Caco-2 (cell line): ENCODE data around the gene TMEM187. TPM values are rescaled to one million over a fixed set of nuclear protein-coding genes. Genes with fewer than 3 reads are reported as not detected.

Experiments used
- BruUV-seq: library from RNA; stranded (reverse); fragments of 400-500 nt; replicated peaks from 2 replicates; lab custom pipeline; 2021; lab: Mats Ljungman, UMichigan
- CTCF ChIA-PET: fragments of 300-600 bp; sonication (Branson Sonifier 250); formaldehyde crosslinking; loops from one replicate; lab custom pipeline; 2022; ENCODE audit warnings: antibody characterized with exemption; lab: Charles Lee
- POLR2A ChIA-PET: fragments of 300-600 bp; sonication (Branson Sonifier 250); formaldehyde crosslinking; loops from one replicate; lab custom pipeline; 2022; ENCODE audit warnings: antibody characterized with exemption; lab: Charles Lee
- DNase-seq, 2 experiments: peaks; one replicate each; pipeline versions ENCODE4 v3.0.0 to v3.0.0-alpha.2; 2020 to 2022
- H3K27me3 ChIP-seq: replicated peaks from 2 replicates; pipeline ENCODE4 v1.6.0; 2011; ENCODE audit warnings: low read length; ENCODE audit not compliant: control insufficient read depth, insufficient read depth
- H3K36me3 ChIP-seq: 2 replicates; pipeline ENCODE4 v1.5.1; 2011; ENCODE audit warnings: low read length; ENCODE audit not compliant: control insufficient read depth, insufficient read depth
- H3K4me1 ChIP-seq: fragments of 250-450 bp; sonication (Bioruptor Pico); 2 replicates; pipeline ENCODE4 v1.5.1; 2020; ENCODE audit warnings: mild to moderate bottlenecking
- H3K4me3 ChIP-seq: 2 replicates; pipeline ENCODE4 v1.5.1; 2011; ENCODE audit warnings: low read depth, mild to moderate bottlenecking, control low read depth, low read length
- H3K9me3 ChIP-seq: fragments of 250-450 bp; sonication (Bioruptor Pico); 2 replicates; pipeline ENCODE4 v1.5.1; 2020; ENCODE audit warnings: mild to moderate bottlenecking, moderate library complexity
- H3K27ac Mint-ChIP-seq: one replicate; pipeline ENCODE4 v1.8.0; 2022; ENCODE audit warnings: mixed read lengths; ENCODE audit not compliant: unreplicated experiment
- H3K27me3 Mint-ChIP-seq: one replicate; pipeline ENCODE4 v1.8.0; 2022; ENCODE audit warnings: mixed read lengths; ENCODE audit not compliant: insufficient read depth, unreplicated experiment
- H3K36me3 Mint-ChIP-seq: one replicate; pipeline ENCODE4 v1.8.0; 2022; ENCODE audit warnings: mild to moderate bottlenecking, mixed read lengths; ENCODE audit not compliant: insufficient read depth, unreplicated experiment
- H3K4me1 Mint-ChIP-seq: one replicate; pipeline ENCODE4 v1.8.0; 2022; ENCODE audit warnings: low read depth, mixed read lengths; ENCODE audit not compliant: unreplicated experiment
- H3K4me3 Mint-ChIP-seq: one replicate; pipeline ENCODE4 v1.8.0; 2022; ENCODE audit warnings: mild to moderate bottlenecking, moderate library complexity, mixed read lengths; ENCODE audit not compliant: unreplicated experiment
- H3K9me3 Mint-ChIP-seq: one replicate; pipeline ENCODE4 v1.8.0; 2022; ENCODE audit warnings: mixed read lengths; ENCODE audit not compliant: unreplicated experiment
- intact Hi-C: fragments of 100-400 bp; cut with micrococcal nuclease; formaldehyde crosslinking; loops from one replicate; pipeline ENCODE4 v1.10.0; 2022; ENCODE audit not compliant: unreplicated experiment
- total RNA-seq: library from RNA; stranded (reverse); gene quantifications from 2 replicates; pipeline ENCODE4 v1.2.3, GENCODE V29; 2022
- TF ChIP-seq, protein P1 (sequence below), 2 experiments: fragments of 200-600 bp in 1 of 2; IDR thresholded peaks; 1 replicate in 1 of 2; 2 replicates in 1 of 2; pipeline versions ENCODE4 v1.5.1 to v1.8.0; 2011 to 2022; ENCODE audit warnings: antibody characterized with exemption in 1 of 2, control low read depth in 1 of 2, inconsistent platforms in 1 of 2, low read depth in 1 of 2, low read length in 1 of 2, mild to moderate bottlenecking in 1 of 2, moderate library complexity in 1 of 2; ENCODE audit not compliant: insufficient read depth in 1 of 2, severe bottlenecking in 1 of 2, unreplicated experiment in 1 of 2

TMEM187 gene
- total RNA-seq, 1 experiment from 2014 or later: 4.9 TPM

DNA sequence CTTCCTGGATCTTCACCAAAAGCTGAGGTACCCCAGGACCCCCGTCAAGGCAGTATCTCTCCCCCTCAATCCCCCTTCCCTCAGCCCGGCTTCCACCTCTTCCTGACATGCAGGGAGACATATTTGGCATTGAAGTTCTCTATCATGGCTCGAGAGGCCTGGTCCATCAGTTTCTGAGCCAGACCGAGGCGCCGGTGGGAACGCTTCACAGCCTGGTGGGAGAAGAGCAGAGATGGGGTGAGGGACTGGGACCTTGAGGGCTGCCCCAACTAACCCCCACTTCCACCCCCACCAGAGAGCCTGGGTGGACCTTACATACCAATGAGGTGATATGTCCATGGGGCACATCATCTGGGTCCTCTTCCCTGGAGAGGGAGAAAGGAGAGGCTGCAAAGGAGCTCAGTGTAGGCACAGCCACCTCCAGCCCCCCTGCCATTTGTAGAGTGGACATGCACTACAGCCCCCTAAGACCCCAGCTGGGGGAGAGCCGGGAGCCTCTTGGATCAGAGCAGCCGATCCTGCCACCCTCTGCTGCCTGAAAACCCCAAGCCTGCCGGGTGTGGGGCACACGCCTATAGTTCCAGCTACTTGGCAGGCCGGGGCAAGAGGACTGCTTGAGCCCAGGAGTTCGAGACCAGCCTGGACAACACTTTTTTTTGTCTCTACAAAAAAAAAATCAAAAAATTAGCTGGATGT lies 40.2 kb upstream of the TMEM187 start:
- TF ChIP-seq, protein P1, sequence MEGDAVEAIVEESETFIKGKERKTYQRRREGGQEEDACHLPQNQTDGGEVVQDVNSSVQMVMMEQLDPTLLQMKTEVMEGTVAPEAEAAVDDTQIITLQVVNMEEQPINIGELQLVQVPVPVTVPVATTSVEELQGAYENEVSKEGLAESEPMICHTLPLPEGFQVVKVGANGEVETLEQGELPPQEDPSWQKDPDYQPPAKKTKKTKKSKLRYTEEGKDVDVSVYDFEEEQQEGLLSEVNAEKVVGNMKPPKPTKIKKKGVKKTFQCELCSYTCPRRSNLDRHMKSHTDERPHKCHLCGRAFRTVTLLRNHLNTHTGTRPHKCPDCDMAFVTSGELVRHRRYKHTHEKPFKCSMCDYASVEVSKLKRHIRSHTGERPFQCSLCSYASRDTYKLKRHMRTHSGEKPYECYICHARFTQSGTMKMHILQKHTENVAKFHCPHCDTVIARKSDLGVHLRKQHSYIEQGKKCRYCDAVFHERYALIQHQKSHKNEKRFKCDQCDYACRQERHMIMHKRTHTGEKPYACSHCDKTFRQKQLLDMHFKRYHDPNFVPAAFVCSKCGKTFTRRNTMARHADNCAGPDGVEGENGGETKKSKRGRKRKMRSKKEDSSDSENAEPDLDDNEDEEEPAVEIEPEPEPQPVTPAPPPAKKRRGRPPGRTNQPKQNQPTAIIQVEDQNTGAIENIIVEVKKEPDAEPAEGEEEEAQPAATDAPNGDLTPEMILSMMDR (IDR thresholded peaks at IDR 0.05; ENCODE audit: insufficient read depth in 1 of 2, low read depth in 1 of 2, low read length in 1 of 2, severe bottlenecking in 1 of 2, unreplicated experiment in 1 of 2): no peak
- no peaks in the 10 kb centered on the region for H3K4me1 ChIP-seq
- POLR2A ChIA-PET: no interaction called here
- DNase-seq: no peak
- H3K9me3 ChIP-seq: no peaks in the 10 kb centered on the region
- H3K27ac Mint-ChIP-seq: no peak overlapping the region
- CTCF ChIA-PET: no interaction called here
- no peaks in the 10 kb centered on the region for H3K36me3 ChIP-seq
- intact Hi-C loops: no loop called here
- H3K27me3 ChIP-seq: no peaks in the 10 kb centered on the region
- BruUV-seq: no TSS peak
- peaks cover 35% of the 10 kb centered on the region for H3K36me3 Mint-ChIP-seq
- H3K9me3 Mint-ChIP-seq: no peaks in the 10 kb centered on the region
- no peaks in the 10 kb centered on the region for H3K4me1 Mint-ChIP-seq
- no peak overlapping the region for H3K4me3 Mint-ChIP-seq
- H3K4me3 ChIP-seq: no peak overlapping the region
- H3K27me3 Mint-ChIP-seq: no peaks in the 10 kb centered on the region

GRCh38 chrX:153933748-153934147 lies 38.8 kb upstream of the TMEM187 start:
- Histone ChIP-seq H3K9me3 (no peaks in the 10 kb centered on the region), H3K36me3 (no peaks in the 10 kb centered on the region), H3K27me3 (no peaks in the 10 kb centered on the region), H3K4me1 (no peaks in the 10 kb centered on the region), H3K4me3 (peak overlapping the region; percentile 54)
- Mint-ChIP-seq H3K9me3 (no peaks in the 10 kb centered on the region), H3K27ac (no peak overlapping the region), H3K36me3 (peaks cover 22% of the 10 kb centered on the region), H3K4me1 (no peaks in the 10 kb centered on the region), H3K4me3 (peak overlapping the region; percentile 76), H3K27me3 (no peaks in the 10 kb centered on the region)
- no TSS peak for BruUV-seq
- POLR2A ChIA-PET: no interaction called here
- TF ChIP-seq, protein P1 (IDR thresholded peaks at IDR 0.05; ENCODE audit: insufficient read depth in 1 of 2, low read depth in 1 of 2, low read length in 1 of 2, severe bottlenecking in 1 of 2, unreplicated experiment in 1 of 2): no peak
- CTCF ChIA-PET: no interaction called here
- no peak for DNase-seq
- intact Hi-C loops: no loop called here

DNA sequence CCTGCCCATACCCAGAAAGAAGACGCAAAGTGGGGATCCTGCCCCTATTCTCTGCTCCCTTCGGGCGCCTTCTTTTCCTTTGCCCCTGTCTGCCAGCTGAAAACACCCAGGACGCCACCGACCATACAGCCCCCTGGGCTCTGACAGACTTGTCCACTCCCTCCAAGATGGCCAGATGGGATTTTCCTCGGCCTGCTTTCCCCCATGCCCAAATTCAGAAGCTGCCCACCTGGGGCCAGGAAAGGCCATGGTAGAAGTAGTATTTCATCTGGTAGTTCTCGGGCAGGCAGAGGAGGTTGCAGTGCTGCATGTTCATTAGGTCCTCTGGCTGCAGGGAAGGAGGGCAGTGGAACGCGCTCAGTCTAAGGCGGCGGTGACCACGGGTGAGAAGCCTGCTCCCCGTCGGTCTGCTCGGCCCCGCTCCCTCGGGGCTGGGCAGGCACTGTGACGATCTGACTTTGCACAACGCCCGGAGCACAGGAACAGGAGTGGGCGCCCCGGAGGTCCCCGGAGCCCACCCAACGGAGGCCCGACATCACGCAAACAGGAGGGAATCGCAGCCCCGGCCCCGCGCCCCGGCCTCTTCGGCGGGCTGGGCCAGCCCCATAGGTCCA lies 38.3 kb upstream of the TMEM187 start:
- Histone ChIP-seq H3K27me3 (no peaks in the 10 kb centered on the region), H3K9me3 (no peaks in the 10 kb centered on the region), H3K4me3 (peak overlapping the region; percentile 54), H3K36me3 (no peaks in the 10 kb centered on the region), H3K4me1 (no peaks in the 10 kb centered on the region)
- intact Hi-C loops: no loop called here
- TSS peak; percentile 45 for BruUV-seq
- TF ChIP-seq, protein P1 (IDR thresholded peaks at IDR 0.05; ENCODE audit: insufficient read depth in 1 of 2, low read depth in 1 of 2, low read length in 1 of 2, severe bottlenecking in 1 of 2, unreplicated experiment in 1 of 2): no peak
- ChIA-PET CTCF (interaction anchor here (1.1 kb wide), 1 partner anchor 13 kb away, joined by 6 read pairs; no protein-coding TSS in a partner anchor), POLR2A (interaction anchor here (1.2 kb wide), 1 partner anchor 8 kb away, joined by 3 read pairs; the partner anchor contains the start of gene ARHGAP4)
- no peaks in the 10 kb centered on the region for H3K9me3 Mint-ChIP-seq
- H3K27me3 Mint-ChIP-seq: no peaks in the 10 kb centered on the region
- H3K4me1 Mint-ChIP-seq: no peaks in the 10 kb centered on the region
- peak overlapping the region; percentile 76 for H3K4me3 Mint-ChIP-seq
- DNase-seq: no peak
- H3K36me3 Mint-ChIP-seq: peaks cover 16% of the 10 kb centered on the region
- no peak overlapping the region for H3K27ac Mint-ChIP-seq
